Keratinocyte (primary cell): Measurements from ENCODE around the gene MOB3B. TPM values are rescaled to one million over a fixed set of nuclear protein-coding genes. Genes with fewer than 3 reads are reported as not detected.

Experiments used
- DNase-seq: peaks from one replicate; pipeline ENCODE4 v3.0.0-alpha.2; 2011; ENCODE audit warnings: low read depth, missing footprints, low spot score
- FAIRE-seq: peaks from 2 replicates; lab custom pipeline; 2011; peaks lifted over from hg19 to GRCh38; lab: Jason Lieb, UNC
- H2AFZ ChIP-seq: 2 replicates; pipeline ENCODE4 v1.6.0; 2012; ENCODE audit warnings: low read length, control low read depth, inconsistent platforms; ENCODE audit not compliant: control insufficient read depth
- H3K27ac ChIP-seq: 2 replicates; pipeline ENCODE4 v1.5.1; 2011; ENCODE audit warnings: low read length; ENCODE audit not compliant: control insufficient read depth, insufficient read depth
- H3K27me3 ChIP-seq: 3 replicates; pipeline ENCODE4 v1.6.0; 2011; ENCODE audit warnings: low read length; ENCODE audit not compliant: control insufficient read depth, insufficient read depth; ENCODE audit errors: extremely low read depth
- H3K36me3 ChIP-seq, 2 experiments: 2 replicates in 1 of 2; 3 replicates in 1 of 2; pipeline ENCODE4 v1.5.1; 2011; ENCODE audit warnings: low read length in 2 of 2, mild to moderate bottlenecking in 1 of 2; ENCODE audit not compliant: control insufficient read depth in 2 of 2, insufficient read depth in 2 of 2; ENCODE audit errors: extremely low read depth in 1 of 2
- H3K4me1 ChIP-seq: 3 replicates; pipeline ENCODE4 v1.5.1; 2011; ENCODE audit warnings: low read length; ENCODE audit not compliant: control insufficient read depth, insufficient read depth; ENCODE audit errors: extremely low read depth
- H3K4me2 ChIP-seq: 3 replicates; pipeline ENCODE4 v1.6.0; 2011; ENCODE audit warnings: low read depth, low read length; ENCODE audit not compliant: control insufficient read depth, insufficient read depth; ENCODE audit errors: extremely low read depth
- H3K4me3 ChIP-seq, 3 experiments: fragments of 200-600 bp in 1 of 3; sonication (generic) in 1 of 3; 2 replicates in 2 of 3; 3 replicates in 1 of 3; pipeline ENCODE4 v1.5.1; 2011 to 2016; ENCODE audit warnings: low read length in 3 of 3, mild to moderate bottlenecking in 3 of 3, control low read depth in 2 of 3, inconsistent platforms in 1 of 3, low read depth in 1 of 3, mixed read lengths in 1 of 3, mixed run types in 1 of 3, moderate library complexity in 1 of 3; ENCODE audit not compliant: control insufficient read depth in 2 of 3, insufficient read depth in 2 of 3; ENCODE audit errors: extremely low read depth in 1 of 3
- H3K79me2 ChIP-seq: 2 replicates; pipeline ENCODE4 v1.6.0; 2012; ENCODE audit warnings: low read length; ENCODE audit not compliant: control insufficient read depth, insufficient read depth
- H3K9ac ChIP-seq: 3 replicates; pipeline ENCODE4 v1.6.0; 2011; ENCODE audit warnings: low read length; ENCODE audit not compliant: control insufficient read depth, insufficient read depth; ENCODE audit errors: extremely low read depth
- H3K9me1 ChIP-seq: 3 replicates; pipeline ENCODE4 v1.6.0; 2011; ENCODE audit warnings: low read length; ENCODE audit not compliant: control insufficient read depth, insufficient read depth; ENCODE audit errors: extremely low read depth
- H3K9me3 ChIP-seq: 2 replicates; pipeline ENCODE4 v1.5.1; 2012; ENCODE audit warnings: low read depth, low read length; ENCODE audit not compliant: control insufficient read depth
- H4K20me1 ChIP-seq: 3 replicates; pipeline ENCODE4 v1.6.0; 2011; ENCODE audit warnings: low read length; ENCODE audit not compliant: control insufficient read depth, insufficient read depth; ENCODE audit errors: extremely low read depth
- EZH2 ChIP-seq: IDR thresholded peaks from one replicate; pipeline ENCODE4 v1.6.1; 2012; ENCODE audit warnings: inconsistent platforms, mild to moderate bottlenecking, low read length, moderate library complexity
- dilution Hi-C: fragments of 300-500 bp; cut with MboI; formaldehyde crosslinking; loops from one replicate; pipeline ENCODE4 v1.7.0; 2020; ENCODE audit warnings: low sequenced_read_pairs; ENCODE audit not compliant: extremely low pct_ligation_motif_present
- polyA plus RNA-seq, 5 experiments: library from polyadenylated mRNA; depleted of rRNA in 3 of 5; stranded (reverse) in 3 of 5; stranded (forward) in 1 of 5; unstranded in 1 of 5; fragments of >200 nt; gene quantifications; 1 replicate in 1 of 5; 2 replicates in 3 of 5; 3 replicates in 1 of 5; pipeline versions ENCODE4 v1.2.1 to v1.2.3, GENCODE V29; 2011 to 2012; ENCODE audit warnings: missing spikeins in 2 of 5, low read depth in 1 of 5, low replicate concordance in 1 of 5
- TF ChIP-seq, protein P1 (sequence below), 3 experiments: IDR thresholded peaks in 1 of 3; conservative IDR thresholded peaks in 1 of 3; optimal IDR thresholded peaks in 1 of 3; 2 replicates in 2 of 3; 3 replicates in 1 of 3; pipeline versions ENCODE3 to v1.5.1; 2011; ENCODE audit warnings: low read length in 3 of 3, mild to moderate bottlenecking in 3 of 3, moderate library complexity in 2 of 3, control low read depth in 1 of 3, inconsistent platforms in 1 of 3; ENCODE audit not compliant: insufficient read depth in 2 of 3; ENCODE audit errors: extremely low read depth in 1 of 3

MOB3B gene
- polyA plus RNA-seq, 1 donor (not counting 4 experiments of a cell fraction or from before 2014, with no cell fraction given), result 35.3 TPM

DNA sequence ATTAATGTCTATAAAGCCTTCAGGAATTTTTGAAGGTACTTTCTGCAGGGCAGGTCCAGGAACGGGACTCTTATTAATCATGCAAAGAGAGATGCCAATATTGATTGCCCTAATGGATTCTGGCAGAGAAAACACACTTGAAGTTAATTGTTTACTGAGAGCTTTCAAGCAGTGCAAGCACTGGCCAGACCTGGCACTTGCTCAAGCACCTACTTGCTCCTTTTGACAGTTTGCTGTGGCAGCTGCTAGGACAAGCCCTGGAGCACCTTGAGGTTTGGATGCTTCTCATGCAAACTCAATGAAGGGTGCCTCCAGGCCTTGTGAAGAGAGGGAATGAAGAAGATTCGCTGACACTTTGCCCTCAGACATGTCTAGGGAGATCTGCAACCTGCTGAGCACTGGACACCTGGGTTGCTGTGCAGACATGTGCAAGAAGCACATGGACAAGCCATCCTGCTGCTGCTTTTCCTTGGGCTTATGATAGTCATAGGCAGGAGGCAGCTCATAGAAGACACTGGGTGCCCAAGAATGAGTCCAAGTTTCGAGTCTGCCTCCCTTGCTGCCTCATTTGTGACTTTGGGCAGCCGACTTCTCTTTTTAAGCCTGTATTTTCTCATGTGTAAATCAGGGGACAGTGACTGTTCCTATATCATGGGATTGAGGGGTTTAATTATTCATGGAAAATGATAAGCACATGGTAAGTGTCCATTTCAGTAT, 143.8 kb downstream of the MOB3B start:
- dilution Hi-C loops, result no loop called here

DNA sequence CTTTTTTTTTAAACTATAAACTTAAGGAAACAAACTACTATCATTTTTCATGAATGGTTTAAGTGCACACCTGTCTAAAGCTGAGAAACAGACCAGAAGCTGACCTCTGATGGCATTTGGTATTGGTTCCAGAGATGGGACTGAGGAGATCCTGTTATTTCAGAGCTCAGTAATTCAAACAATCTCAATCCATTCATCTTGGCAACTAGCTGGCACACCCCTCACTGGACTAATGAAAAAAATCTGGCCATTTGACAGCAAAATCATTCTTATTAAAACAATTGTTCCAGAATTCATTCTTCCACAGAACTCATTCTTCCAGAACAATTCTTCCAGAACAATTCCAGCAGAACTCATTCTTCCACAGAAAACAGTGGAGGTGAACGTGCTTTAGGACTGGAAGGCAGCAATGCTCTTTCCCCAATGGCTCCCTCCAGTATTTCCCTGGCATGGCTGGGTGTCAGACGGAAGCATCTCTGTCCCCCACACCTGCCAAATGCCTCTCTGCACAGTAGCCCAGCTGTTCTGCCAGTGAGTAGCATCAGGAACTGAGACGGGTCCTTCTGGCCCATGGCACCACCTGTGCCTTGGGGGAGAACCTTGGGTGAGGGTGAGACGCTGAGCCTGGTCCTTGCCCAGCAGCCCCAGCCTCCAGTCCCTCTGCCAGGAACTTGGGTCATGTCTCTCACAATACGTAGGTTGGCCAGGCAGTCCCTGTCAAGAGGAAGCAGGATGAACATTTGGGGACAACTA, 145.2 kb downstream of the MOB3B start:
- peak; percentile 56 for FAIRE-seq
- no peak for DNase-seq

More for the DNA sequence above, 143.8 kb downstream of the MOB3B start:
- TF ChIP-seq, protein P1, sequence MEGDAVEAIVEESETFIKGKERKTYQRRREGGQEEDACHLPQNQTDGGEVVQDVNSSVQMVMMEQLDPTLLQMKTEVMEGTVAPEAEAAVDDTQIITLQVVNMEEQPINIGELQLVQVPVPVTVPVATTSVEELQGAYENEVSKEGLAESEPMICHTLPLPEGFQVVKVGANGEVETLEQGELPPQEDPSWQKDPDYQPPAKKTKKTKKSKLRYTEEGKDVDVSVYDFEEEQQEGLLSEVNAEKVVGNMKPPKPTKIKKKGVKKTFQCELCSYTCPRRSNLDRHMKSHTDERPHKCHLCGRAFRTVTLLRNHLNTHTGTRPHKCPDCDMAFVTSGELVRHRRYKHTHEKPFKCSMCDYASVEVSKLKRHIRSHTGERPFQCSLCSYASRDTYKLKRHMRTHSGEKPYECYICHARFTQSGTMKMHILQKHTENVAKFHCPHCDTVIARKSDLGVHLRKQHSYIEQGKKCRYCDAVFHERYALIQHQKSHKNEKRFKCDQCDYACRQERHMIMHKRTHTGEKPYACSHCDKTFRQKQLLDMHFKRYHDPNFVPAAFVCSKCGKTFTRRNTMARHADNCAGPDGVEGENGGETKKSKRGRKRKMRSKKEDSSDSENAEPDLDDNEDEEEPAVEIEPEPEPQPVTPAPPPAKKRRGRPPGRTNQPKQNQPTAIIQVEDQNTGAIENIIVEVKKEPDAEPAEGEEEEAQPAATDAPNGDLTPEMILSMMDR (optimal IDR thresholded peaks at IDR 0.05 in 1 of 3, IDR thresholded peaks at IDR 0.05 in 1 of 3, conservative IDR thresholded peaks at IDR 0.05 in 1 of 3; ENCODE audit: extremely low read depth in 1 of 3, insufficient read depth in 2 of 3, low read length in 3 of 3), result no peak
- TF ChIP-seq EZH2, result no peak
- H3K4me1 ChIP-seq, result peaks cover 65% of the 10 kb centered on the region
- H3K4me3 ChIP-seq, result no peak overlapping the region
- no peak overlapping the region for H3K9ac ChIP-seq
- H3K27ac ChIP-seq, result peak overlapping the region; percentile 21
- peaks cover 2% of the 10 kb centered on the region for H3K9me1 ChIP-seq
- peaks cover 41% of the 10 kb centered on the region for H3K79me2 ChIP-seq
- no peaks in the 10 kb centered on the region for H3K27me3 ChIP-seq
- H4K20me1 ChIP-seq, result no peaks in the 10 kb centered on the region
- H3K9me3 ChIP-seq, result no peaks in the 10 kb centered on the region
- H3K36me3 ChIP-seq, result peaks cover 0 to 4% of the 10 kb centered on the region in 2 experiments
- no peak overlapping the region for H2AFZ ChIP-seq
- FAIRE-seq (peak; percentile 94), DNase-seq (no peak)
- peak overlapping the region; percentile 43 for H3K4me2 ChIP-seq

More for the DNA sequence above, 145.2 kb downstream of the MOB3B start:
- Histone ChIP-seq H3K27ac (no peak overlapping the region), H3K36me3 (peaks cover 0 to 4% of the 10 kb centered on the region in 2 experiments), H4K20me1 (no peaks in the 10 kb centered on the region), H3K9ac (no peak overlapping the region), H3K4me1 (peaks cover 59% of the 10 kb centered on the region), H3K9me3 (no peaks in the 10 kb centered on the region), H3K9me1 (peaks cover 2% of the 10 kb centered on the region), H2AFZ (no peak overlapping the region), H3K79me2 (peaks cover 38% of the 10 kb centered on the region), H3K4me2 (peak overlapping the region; percentile 17), H3K4me3 (no peak overlapping the region), H3K27me3 (no peaks in the 10 kb centered on the region)
- TF ChIP-seq EZH2, result no peak
- TF ChIP-seq, protein P1 (optimal IDR thresholded peaks at IDR 0.05 in 1 of 3, IDR thresholded peaks at IDR 0.05 in 1 of 3, conservative IDR thresholded peaks at IDR 0.05 in 1 of 3; ENCODE audit: extremely low read depth in 1 of 3, insufficient read depth in 2 of 3, low read length in 3 of 3), result no peak
- dilution Hi-C loops, result no loop called here
